ENCODE results near the gene SMIM23.

The SMIM23 gene

GRCh38 chr5:171738501-171738900 lies 47.1 kb upstream of the SMIM23 start:
- Histone ChIP-seq H3K4me3 (ENCODE audit: low read depth, low read length) (no peak overlapping the region), H3K27ac (ENCODE audit: extremely low read depth, low read depth, low read length) (no peak overlapping the region), H3K9me3 (ENCODE audit: control insufficient read depth, insufficient read depth, low read depth, low read length) (no peaks in the 10 kb centered on the region), H3K36me3 (ENCODE audit: control insufficient read depth in 2 of 2, insufficient read depth in 1 of 2, low read length in 2 of 2) (no peaks in the 10 kb centered on the region), H3K4me1 (ENCODE audit: control insufficient read depth, insufficient read depth, low read length) (no peaks in the 10 kb centered on the region)
- TF ChIP-seq ZNF558 (tag by site-specific recombination; IDR thresholded peaks at IDR 0.05) (no peak), PRDM10 (tag by site-specific recombination; IDR thresholded peaks at IDR 0.05) (no peak), ZBTB26 (tag by site-specific recombination; optimal IDR thresholded peaks at IDR 0.05) (no peak), ZNF157 (tag by site-specific recombination; IDR thresholded peaks at IDR 0.05) (no peak), ZNF626 (tag by site-specific recombination; IDR thresholded peaks at IDR 0.05) (no peak), ZNF292 (tag by site-specific recombination; IDR thresholded peaks at IDR 0.05; ENCODE audit: borderline replicate concordance, low read depth) (no peak), ZNF398 (tag by site-specific recombination; IDR thresholded peaks at IDR 0.05) (no peak), ZNF302 (tag by site-specific recombination; IDR thresholded peaks at IDR 0.05; ENCODE audit: low read depth) (no peak), ZIC2 (tag by site-specific recombination; IDR thresholded peaks at IDR 0.05) (no peak), REPIN1 (tag by site-specific recombination; IDR thresholded peaks at IDR 0.05; ENCODE audit: low read depth) (no peak)
- ChIA-PET POLR2A (no interaction called here), CTCF (no interaction called here)

- Histone ChIP-seq H3K36me3 (ENCODE audit: control insufficient read depth in 2 of 2, insufficient read depth in 1 of 2, low read length in 2 of 2) (no peaks in the 10 kb centered on the region), H3K9me3 (ENCODE audit: control insufficient read depth, insufficient read depth, low read depth, low read length) (no peaks in the 10 kb centered on the region), H3K27ac (ENCODE audit: extremely low read depth, low read depth, low read length) (no peak overlapping the region), H3K4me1 (ENCODE audit: control insufficient read depth, insufficient read depth, low read length) (no peaks in the 10 kb centered on the region), H3K4me3 (ENCODE audit: low read depth, low read length) (no peak overlapping the region)
- TF ChIP-seq ZNF488 (tag by site-specific recombination; IDR thresholded peaks at IDR 0.05), result no peak
- TF ChIP-seq PRDM2 (tag by site-specific recombination; IDR thresholded peaks at IDR 0.05; ENCODE audit: borderline replicate concordance), result no peak
- TF ChIP-seq ZNF548 (tag by site-specific recombination; IDR thresholded peaks at IDR 0.05), result no peak
- TF ChIP-seq ZNF837 (tag by site-specific recombination; IDR thresholded peaks at IDR 0.05), result no peak
- no peak for TF ChIP-seq ZNF768 (tag by site-specific recombination; IDR thresholded peaks at IDR 0.05)
- no peak for TF ChIP-seq ZNF280C (tag by site-specific recombination; IDR thresholded peaks at IDR 0.05)
- TF ChIP-seq ZNF37A (tag by site-specific recombination; IDR thresholded peaks at IDR 0.05), result no peak
- POLR2A ChIA-PET, result no interaction called here
- CTCF ChIA-PET, result no interaction called here
Measured at GRCh38 chr5:171739271-171739670, 46.3 kb upstream of the SMIM23 start.

Measured in HEK293 (cell line).